WTC11 (cell line): ENCODE data around the gene GDPD3. TPM values are rescaled to one million over a fixed set of nuclear protein-coding genes. Genes with fewer than 3 reads are reported as not detected.

Experiments used
- ATAC-seq: fragments of 200-7000 bp; cut with Tn5 transposase; 2 replicates; pipeline ENCODE4 v1.10.0; 2021; ENCODE audit warnings: mild to moderate bottlenecking, moderate library complexity
- CTCF ChIA-PET: fragments of 300-600 bp; sonication (Branson Sonifier 250); formaldehyde crosslinking; loops from one replicate; lab custom pipeline; 2021; ENCODE audit warnings: antibody characterized with exemption; lab: Charles Lee
- POLR2A ChIA-PET: fragments of 350-600 bp; sonication (Branson Sonifier 250); formaldehyde crosslinking; loops from one replicate; lab custom pipeline; 2021; ENCODE audit warnings: antibody characterized with exemption; lab: Charles Lee
- DNase-seq: peaks from one replicate; pipeline ENCODE4 v3.0.0; 2021; ENCODE audit warnings: low spot score
- H3K27ac Mint-ChIP-seq: 2 replicates; pipeline ENCODE4 v1.8.0; 2021; ENCODE audit warnings: mixed read lengths
- H3K27me3 Mint-ChIP-seq: 2 replicates; pipeline ENCODE4 v1.8.0; 2021; ENCODE audit warnings: low read depth, mild to moderate bottlenecking, moderate library complexity, mixed read lengths
- H3K36me3 Mint-ChIP-seq: 2 replicates; pipeline ENCODE4 v1.8.0; 2021; ENCODE audit warnings: mixed read lengths
- H3K4me1 Mint-ChIP-seq: 2 replicates; pipeline ENCODE4 v1.8.0; 2022; ENCODE audit warnings: mixed read lengths
- H3K4me3 Mint-ChIP-seq: 2 replicates; pipeline ENCODE4 v1.8.0; 2021; ENCODE audit warnings: mild to moderate bottlenecking, moderate library complexity, mixed read lengths
- H3K9me3 Mint-ChIP-seq: 2 replicates; pipeline ENCODE4 v1.8.0; 2021; ENCODE audit warnings: mixed read lengths
- ARID4B ChIP-seq: sonication (generic); formaldehyde crosslinking; IDR thresholded peaks from 2 replicates; pipeline ENCODE4 v1.8.0; 2023; ENCODE audit warnings: missing genetic modification reagents, mild to moderate bottlenecking, borderline replicate concordance
- CDX4 ChIP-seq: fragments of 250-450 bp; sonication (Bioruptor Pico); IDR thresholded peaks from 2 replicates; pipeline ENCODE4 v1.9.0; 2021; ENCODE audit warnings: moderate library complexity, mild to moderate bottlenecking, inconsistent platforms, borderline replicate concordance
- ESRRA ChIP-seq: sonication (generic); formaldehyde crosslinking; IDR thresholded peaks from 2 replicates; pipeline ENCODE4 v1.8.1; 2022; ENCODE audit warnings: mild to moderate bottlenecking, missing genetic modification reagents, borderline replicate concordance
- KAT7 ChIP-seq: sonication (generic); formaldehyde crosslinking; IDR thresholded peaks from 2 replicates; pipeline ENCODE4 v1.8.1; 2023; ENCODE audit warnings: missing genetic modification reagents, mild to moderate bottlenecking, borderline replicate concordance
- MLX ChIP-seq: sonication (generic); formaldehyde crosslinking; IDR thresholded peaks from 2 replicates; pipeline ENCODE4 v1.8.1; 2023; ENCODE audit warnings: mild to moderate bottlenecking, missing genetic modification reagents, moderate library complexity
- MYBL2 ChIP-seq: sonication (generic); formaldehyde crosslinking; IDR thresholded peaks from 2 replicates; pipeline ENCODE4 v1.8.1; 2023; ENCODE audit warnings: mild to moderate bottlenecking, moderate library complexity, missing genetic modification reagents
- NFE2L1 ChIP-seq: sonication (generic); formaldehyde crosslinking; IDR thresholded peaks from 2 replicates; pipeline ENCODE4 v1.8.1; 2023; ENCODE audit warnings: missing genetic modification reagents
- NR1H2 ChIP-seq: sonication (generic); formaldehyde crosslinking; IDR thresholded peaks from 2 replicates; pipeline ENCODE4 v1.9.0; 2021; ENCODE audit warnings: mild to moderate bottlenecking, moderate library complexity, missing genetic modification reagents
- PRDM15 ChIP-seq: sonication (generic); formaldehyde crosslinking; IDR thresholded peaks from 2 replicates; pipeline ENCODE4 v1.8.0; 2022; ENCODE audit warnings: missing genetic modification reagents
- PREB ChIP-seq: sonication (generic); formaldehyde crosslinking; IDR thresholded peaks from 2 replicates; pipeline ENCODE4 v1.8.1; 2022; ENCODE audit warnings: mild to moderate bottlenecking, missing genetic modification reagents, moderate library complexity, borderline replicate concordance
- RELA ChIP-seq: sonication (generic); formaldehyde crosslinking; IDR thresholded peaks from 2 replicates; pipeline ENCODE4 v1.8.1; 2022; ENCODE audit warnings: missing genetic modification reagents, mild to moderate bottlenecking, borderline replicate concordance
- SP1 ChIP-seq: sonication (generic); formaldehyde crosslinking; conservative IDR thresholded peaks from 2 replicates; pipeline ENCODE4 v1.8.1; 2022; ENCODE audit warnings: missing genetic modification reagents
- TP53 ChIP-seq: sonication (generic); formaldehyde crosslinking; IDR thresholded peaks from 2 replicates; pipeline ENCODE4 v1.8.1; 2023; ENCODE audit warnings: mild to moderate bottlenecking, missing genetic modification reagents
- USF1 ChIP-seq: sonication (generic); formaldehyde crosslinking; IDR thresholded peaks from 2 replicates; pipeline ENCODE4 v1.8.0; 2022; ENCODE audit warnings: mild to moderate bottlenecking, missing genetic modification reagents
- ZBTB21 ChIP-seq: sonication (generic); formaldehyde crosslinking; IDR thresholded peaks from 2 replicates; pipeline ENCODE4 v1.8.1; 2023; ENCODE audit warnings: mild to moderate bottlenecking, missing genetic modification reagents, borderline replicate concordance
- ZBTB43 ChIP-seq: sonication (generic); formaldehyde crosslinking; IDR thresholded peaks from 2 replicates; pipeline ENCODE4 v1.8.1; 2023; ENCODE audit warnings: mild to moderate bottlenecking, missing genetic modification reagents
- ZNF219 ChIP-seq: sonication (generic); formaldehyde crosslinking; IDR thresholded peaks from 2 replicates; pipeline ENCODE4 v1.8.0; 2023; ENCODE audit warnings: missing genetic modification reagents, mild to moderate bottlenecking, borderline replicate concordance
- ZNF671 ChIP-seq: fragments of 250-450 bp; sonication (Bioruptor Pico); IDR thresholded peaks from 2 replicates; pipeline ENCODE4 v1.8.0; 2021; ENCODE audit warnings: mild to moderate bottlenecking
- total RNA-seq: library from RNA; stranded (reverse); gene quantifications from 3 replicates; pipeline ENCODE4 v1.2.3, GENCODE V29; 2021
- TF ChIP-seq, protein P1 (sequence below): sonication (generic); formaldehyde crosslinking; IDR thresholded peaks from 2 replicates; pipeline ENCODE4 v1.8.0; 2022; ENCODE audit warnings: mild to moderate bottlenecking, missing genetic modification reagents
- TF ChIP-seq, protein P2 (sequence below): sonication (generic); formaldehyde crosslinking; IDR thresholded peaks from 2 replicates; pipeline ENCODE4 v1.8.0; 2023; ENCODE audit warnings: missing genetic modification reagents

Gene GDPD3
- total RNA-seq, 1 experiment from 2014 or later: 2.5 TPM

GRCh38 chr16:30065943-30066760 is 47.2 kb downstream of the GDPD3 start:
- ChIA-PET POLR2A (interaction anchor here (0.5 to 2.3 kb wide), 9 partner anchors 8 to 351 kb away, joined by 3 to 27 read pairs (median 5); partner anchors contain the start of genes HIRIP3, TBX6, TLCD3B and YPEL3), CTCF (interaction anchor here (0.5 to 5.1 kb wide), 15 partner anchors 10 to 364 kb away, joined by 3 to 89 read pairs (median 5); partner anchors contain the start of genes DCTPP1, PAGR1, PPP4C and SEZ6L2)
- H3K36me3 Mint-ChIP-seq: peaks cover 45% of the 10 kb centered on the region
- ATAC-seq: no peak
- peaks cover 28% of the 10 kb centered on the region for H3K4me1 Mint-ChIP-seq
- peak overlapping the region; percentile 96 for H3K4me3 Mint-ChIP-seq
- TF ChIP-seq RELA (CRISPR knock-in tag) (peak; percentile 75; the same call in 1 of the 2 replicates), PRDM15 (CRISPR knock-in tag) (0 out of 2 replicates have a peak, but pooled peaks have one; percentile 32), NR1H2 (CRISPR knock-in tag) (0 out of 2 replicates have a peak, but pooled peaks have one; percentile 53), ZNF671 (CRISPR knock-in tag) (no peak), ESRRA (CRISPR knock-in tag) (peak; percentile 52; the same call in 1 of the 2 replicates), ZBTB21 (CRISPR knock-in tag) (0 out of 2 replicates have a peak, but pooled peaks have one; percentile 5), SP1 (CRISPR knock-in tag) (no peak), TP53 (CRISPR knock-in tag) (peak; percentile 10; the same call in 1 of the 2 replicates), CDX4 (CRISPR knock-in tag) (no peak), USF1 (0 out of 2 replicates have a peak, but pooled peaks have one; percentile 17), MLX (CRISPR knock-in tag) (0 out of 2 replicates have a peak, but pooled peaks have one; percentile 69), ZBTB43 (CRISPR knock-in tag) (0 out of 2 replicates have a peak, but pooled peaks have one; percentile 44), MYBL2 (CRISPR knock-in tag) (no peak), ARID4B (CRISPR knock-in tag) (0 out of 2 replicates have a peak, but pooled peaks have one; percentile 39), ZNF219 (CRISPR knock-in tag) (0 out of 2 replicates have a peak, but pooled peaks have one; percentile 64), PREB (0 out of 2 replicates have a peak, but pooled peaks have one; percentile 73), NFE2L1 (no peak; the same call in 1 of the 2 replicates), KAT7 (CRISPR knock-in tag) (peak; percentile 90; the same call in 1 of the 2 replicates)
- TF ChIP-seq, protein P1, sequence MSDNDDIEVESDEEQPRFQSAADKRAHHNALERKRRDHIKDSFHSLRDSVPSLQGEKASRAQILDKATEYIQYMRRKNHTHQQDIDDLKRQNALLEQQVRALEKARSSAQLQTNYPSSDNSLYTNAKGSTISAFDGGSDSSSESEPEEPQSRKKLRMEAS: 0 out of 2 replicates have a peak, but pooled peaks have one; percentile 8
- TF ChIP-seq, protein P2, sequence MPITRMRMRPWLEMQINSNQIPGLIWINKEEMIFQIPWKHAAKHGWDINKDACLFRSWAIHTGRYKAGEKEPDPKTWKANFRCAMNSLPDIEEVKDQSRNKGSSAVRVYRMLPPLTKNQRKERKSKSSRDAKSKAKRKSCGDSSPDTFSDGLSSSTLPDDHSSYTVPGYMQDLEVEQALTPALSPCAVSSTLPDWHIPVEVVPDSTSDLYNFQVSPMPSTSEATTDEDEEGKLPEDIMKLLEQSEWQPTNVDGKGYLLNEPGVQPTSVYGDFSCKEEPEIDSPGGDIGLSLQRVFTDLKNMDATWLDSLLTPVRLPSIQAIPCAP: 0 out of 2 replicates have a peak, but pooled peaks have one; percentile 67
- peak; percentile 40 for DNase-seq
- peak overlapping the region; percentile 95 for H3K27ac Mint-ChIP-seq
- H3K27me3 Mint-ChIP-seq: no peaks in the 10 kb centered on the region
- H3K9me3 Mint-ChIP-seq: no peaks in the 10 kb centered on the region
